SK-N-SH treated with all-trans-retinoic acid at 6 μM for 48 hours (cell line): ENCODE results near the gene PNKD.
"Not testable (repeated sequence)": the region's sequence is repeated elsewhere in the genome, so short reads cannot be mapped to it uniquely, and the experiment has no call there.

Source experiments
- ATAC-seq: fragments of 200-7000 bp; cut with Tn5 transposase; 3 replicates; pipeline ENCODE4 v1.9.1; 2020; ENCODE audit warnings: mild to moderate bottlenecking, moderate library complexity
- ARNTL ChIP-seq: fragments of 450-650 bp; formaldehyde crosslinking; IDR thresholded peaks from 2 replicates; pipeline ENCODE4 v1.5.0; 2020; ENCODE audit warnings: low read depth, mild to moderate bottlenecking, moderate library complexity, borderline replicate concordance
- BACH2 ChIP-seq: fragments of 250-450 bp; sonication (Bioruptor Pico); IDR thresholded peaks from 2 replicates; pipeline ENCODE4 v1.9.0; 2021; ENCODE audit warnings: mild to moderate bottlenecking, borderline replicate concordance
- CREB5 ChIP-seq: fragments of 250-450 bp; sonication (Bioruptor Pico); IDR thresholded peaks from 2 replicates; pipeline ENCODE4 v1.5.1; 2020; ENCODE audit warnings: low read depth, mild to moderate bottlenecking, moderate library complexity
- CSDC2 ChIP-seq: fragments of 250-450 bp; sonication (Bioruptor Pico); IDR thresholded peaks from 2 replicates; pipeline ENCODE4 v1.5.0; 2020; ENCODE audit warnings: mild to moderate bottlenecking, moderate library complexity
- ESRRG ChIP-seq: fragments of 250-450 bp; sonication (Bioruptor Pico); IDR thresholded peaks from 2 replicates; pipeline ENCODE4 v1.6.1; 2021; ENCODE audit warnings: mild to moderate bottlenecking
- ISL1 ChIP-seq: fragments of 250-450 bp; sonication (Bioruptor Pico); IDR thresholded peaks from 2 replicates; pipeline ENCODE4 v2.1.2; 2022; ENCODE audit warnings: mild to moderate bottlenecking, moderate library complexity
- OSR1 ChIP-seq: fragments of 250-450 bp; sonication (Bioruptor Pico); IDR thresholded peaks from 2 replicates; pipeline ENCODE4 v1.8.0; 2022; ENCODE audit warnings: moderate library complexity, mild to moderate bottlenecking, inconsistent platforms
- PATZ1 ChIP-seq: fragments of 250-450 bp; sonication (Bioruptor Pico); IDR thresholded peaks from 2 replicates; pipeline ENCODE4 v1.8.0; 2020; ENCODE audit warnings: mild to moderate bottlenecking, moderate library complexity, borderline replicate concordance
- PPARA ChIP-seq: fragments of 250-450 bp; sonication (Bioruptor Pico); IDR thresholded peaks from 2 replicates; pipeline ENCODE4 v1.5.0; 2020; ENCODE audit warnings: mild to moderate bottlenecking, borderline replicate concordance
- RARB ChIP-seq: fragments of 250-450 bp; sonication (Bioruptor Pico); IDR thresholded peaks from 2 replicates; pipeline ENCODE4 v1.8.0; 2021; ENCODE audit warnings: mild to moderate bottlenecking, moderate library complexity
- TCF4 ChIP-seq: fragments of 250-450 bp; sonication (Bioruptor Pico); IDR thresholded peaks from 2 replicates; pipeline ENCODE4 v1.8.0; 2021; ENCODE audit warnings: mild to moderate bottlenecking, moderate library complexity, borderline replicate concordance
- TOX ChIP-seq: fragments of 250-450 bp; sonication (Bioruptor Pico); IDR thresholded peaks from 2 replicates; pipeline ENCODE4 v1.8.0; 2021; ENCODE audit warnings: mild to moderate bottlenecking, moderate library complexity, borderline replicate concordance
- TSHZ2 ChIP-seq: fragments of 250-450 bp; sonication (Bioruptor Pico); IDR thresholded peaks from 2 replicates; pipeline ENCODE4 v1.5.0; 2020; ENCODE audit warnings: mild to moderate bottlenecking, moderate library complexity
- ZFP3 ChIP-seq: fragments of 250-450 bp; sonication (Bioruptor Pico); IDR thresholded peaks from 2 replicates; pipeline ENCODE4 v1.5.0; 2020; ENCODE audit warnings: mild to moderate bottlenecking, moderate library complexity
- ZFP30 ChIP-seq: fragments of 450-650 bp; formaldehyde crosslinking; IDR thresholded peaks from 2 replicates; pipeline ENCODE4 v1.5.0; 2022; ENCODE audit warnings: mild to moderate bottlenecking, moderate library complexity
- ZNF8 ChIP-seq: fragments of 450-650 bp; formaldehyde crosslinking; IDR thresholded peaks from 2 replicates; pipeline ENCODE4 v1.5.0; 2020; ENCODE audit warnings: mild to moderate bottlenecking, moderate library complexity
- TF ChIP-seq, protein P1 (sequence below): fragments of 250-450 bp; sonication (Bioruptor Pico); IDR thresholded peaks from 2 replicates; pipeline ENCODE4 v1.5.1; 2021; ENCODE audit warnings: mild to moderate bottlenecking, moderate library complexity
- TF ChIP-seq, protein P2 (sequence below): fragments of 250-450 bp; sonication (Bioruptor Pico); IDR thresholded peaks from 2 replicates; pipeline ENCODE4 v1.8.0; 2021; ENCODE audit warnings: low read depth, mild to moderate bottlenecking, moderate library complexity, borderline replicate concordance

Gene PNKD

GRCh38 chr2:218312267-218312756, 42.0 kb downstream of the PNKD start:
- TF ChIP-seq PPARA (CRISPR knock-in tag) (no peak), ISL1 (CRISPR knock-in tag) (no peak), TCF4 (no peak), ESRRG (CRISPR knock-in tag) (no peak), ZFP3 (no peak), OSR1 (CRISPR knock-in tag) (no peak), ARNTL (CRISPR knock-in tag) (no peak), ZNF8 (no peak), RARB (CRISPR knock-in tag) (no peak), CREB5 (CRISPR knock-in tag) (no peak), ZFP30 (no peak), TSHZ2 (CRISPR knock-in tag) (no peak), PATZ1 (CRISPR knock-in tag) (no peak), CSDC2 (CRISPR knock-in tag) (no peak), TOX (CRISPR knock-in tag) (no peak)
- TF ChIP-seq, protein P1, sequence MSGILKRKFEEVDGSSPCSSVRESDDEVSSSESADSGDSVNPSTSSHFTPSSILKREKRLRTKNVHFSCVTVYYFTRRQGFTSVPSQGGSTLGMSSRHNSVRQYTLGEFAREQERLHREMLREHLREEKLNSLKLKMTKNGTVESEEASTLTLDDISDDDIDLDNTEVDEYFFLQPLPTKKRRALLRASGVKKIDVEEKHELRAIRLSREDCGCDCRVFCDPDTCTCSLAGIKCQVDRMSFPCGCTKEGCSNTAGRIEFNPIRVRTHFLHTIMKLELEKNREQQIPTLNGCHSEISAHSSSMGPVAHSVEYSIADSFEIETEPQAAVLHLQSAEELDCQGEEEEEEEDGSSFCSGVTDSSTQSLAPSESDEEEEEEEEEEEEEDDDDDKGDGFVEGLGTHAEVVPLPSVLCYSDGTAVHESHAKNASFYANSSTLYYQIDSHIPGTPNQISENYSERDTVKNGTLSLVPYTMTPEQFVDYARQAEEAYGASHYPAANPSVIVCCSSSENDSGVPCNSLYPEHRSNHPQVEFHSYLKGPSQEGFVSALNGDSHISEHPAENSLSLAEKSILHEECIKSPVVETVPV (CRISPR knock-in tag), result no peak
- TF ChIP-seq, protein P2, sequence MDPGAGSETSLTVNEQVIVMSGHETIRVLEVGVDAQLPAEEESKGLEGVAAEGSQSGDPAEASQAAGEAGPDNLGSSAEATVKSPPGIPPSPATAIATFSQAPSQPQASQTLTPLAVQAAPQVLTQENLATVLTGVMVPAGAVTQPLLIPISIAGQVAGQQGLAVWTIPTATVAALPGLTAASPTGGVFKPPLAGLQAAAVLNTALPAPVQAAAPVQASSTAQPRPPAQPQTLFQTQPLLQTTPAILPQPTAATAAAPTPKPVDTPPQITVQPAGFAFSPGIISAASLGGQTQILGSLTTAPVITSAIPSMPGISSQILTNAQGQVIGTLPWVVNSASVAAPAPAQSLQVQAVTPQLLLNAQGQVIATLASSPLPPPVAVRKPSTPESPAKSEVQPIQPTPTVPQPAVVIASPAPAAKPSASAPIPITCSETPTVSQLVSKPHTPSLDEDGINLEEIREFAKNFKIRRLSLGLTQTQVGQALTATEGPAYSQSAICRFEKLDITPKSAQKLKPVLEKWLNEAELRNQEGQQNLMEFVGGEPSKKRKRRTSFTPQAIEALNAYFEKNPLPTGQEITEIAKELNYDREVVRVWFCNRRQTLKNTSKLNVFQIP (CRISPR knock-in tag), result no peak
- ATAC-seq, result no peak

GRCh38 chr2:218313356-218313755, 43.0 kb downstream of the PNKD start:
- no peak for ATAC-seq
- TF ChIP-seq PATZ1 (CRISPR knock-in tag), result no peak
- no peak for TF ChIP-seq TOX (CRISPR knock-in tag)
- TF ChIP-seq BACH2 (CRISPR knock-in tag), result no peak
- no peak for TF ChIP-seq ESRRG (CRISPR knock-in tag)
- TF ChIP-seq, protein P1 (CRISPR knock-in tag), result no peak
- TF ChIP-seq CSDC2 (CRISPR knock-in tag), result no peak

DNA sequence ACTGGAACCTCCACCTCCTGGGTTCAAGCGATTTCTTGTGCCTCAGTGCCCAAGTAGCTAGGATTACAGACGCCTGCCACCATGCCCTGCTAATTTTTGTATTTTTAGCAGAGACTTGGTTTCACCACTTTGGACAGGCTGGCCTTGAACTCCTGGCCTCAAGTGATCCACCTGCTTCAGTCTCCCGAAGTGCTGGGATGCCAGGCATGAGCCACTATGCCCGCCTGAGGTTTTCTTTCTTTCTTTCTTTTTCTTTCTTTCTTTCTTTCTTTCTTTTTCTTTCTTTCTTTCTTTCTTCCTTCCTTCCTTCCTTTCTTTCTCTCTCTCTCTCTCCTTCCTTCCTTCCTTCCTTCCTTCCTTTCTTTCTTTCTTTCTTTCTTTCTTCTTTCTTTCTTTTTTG, 44.4 kb downstream of the PNKD start:
- ATAC-seq, result not testable (repeated sequence)
